T-helper 1 cell treated with Interleukin-12 subunit alpha and Interleukin-12 subunit beta and Interleukin-4 antibody, amounts not matched to agents 30 ng/mL and 1 ng/mL, for 36 hours (primary cell): Measurements from ENCODE around the gene MPHOSPH10. TPM values are rescaled to one million over a fixed set of nuclear protein-coding genes. Genes with fewer than 3 reads are reported as not detected.
"Not testable (repeated sequence)": the region's sequence is repeated elsewhere in the genome, so short reads cannot be mapped to it uniquely, and the experiment has no call there.

Source experiments
- intact Hi-C: fragments of 100-400 bp; cut with micrococcal nuclease; formaldehyde crosslinking; loops from one replicate; pipeline ENCODE4 v1.15.1; 2024
- total RNA-seq: library from RNA; stranded (reverse); gene quantifications from 2 replicates; pipeline ENCODE4 v1.2.3, GENCODE V29; 2022

The MPHOSPH10 gene
- total RNA-seq, 1 donor from 2014 or later, result 42.5 TPM

DNA sequence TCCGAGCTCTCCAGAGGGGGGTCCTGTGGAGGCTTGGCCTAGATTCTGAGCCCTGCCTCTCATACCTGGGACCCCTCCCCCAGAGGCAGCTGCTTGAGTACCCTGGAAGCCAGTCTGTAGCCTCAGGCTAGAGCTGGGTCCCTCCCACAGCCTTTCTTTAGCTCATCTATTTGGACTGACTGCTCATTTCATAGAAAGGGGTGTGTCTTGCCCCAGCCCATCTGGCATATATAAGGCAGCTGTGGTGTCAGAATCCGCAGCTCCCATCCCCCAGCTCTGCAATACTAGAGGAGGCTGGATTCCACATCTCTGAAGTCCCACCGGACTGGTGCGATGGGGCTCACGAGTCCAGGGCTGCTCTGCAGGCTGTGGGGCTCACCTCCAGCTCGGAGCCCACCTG, 26.1 kb downstream of the MPHOSPH10 start:
- intact Hi-C loops, result loop anchor here (10.0 kb wide), 1 partner anchor 138 kb away; no protein-coding TSS in a partner anchor

DNA sequence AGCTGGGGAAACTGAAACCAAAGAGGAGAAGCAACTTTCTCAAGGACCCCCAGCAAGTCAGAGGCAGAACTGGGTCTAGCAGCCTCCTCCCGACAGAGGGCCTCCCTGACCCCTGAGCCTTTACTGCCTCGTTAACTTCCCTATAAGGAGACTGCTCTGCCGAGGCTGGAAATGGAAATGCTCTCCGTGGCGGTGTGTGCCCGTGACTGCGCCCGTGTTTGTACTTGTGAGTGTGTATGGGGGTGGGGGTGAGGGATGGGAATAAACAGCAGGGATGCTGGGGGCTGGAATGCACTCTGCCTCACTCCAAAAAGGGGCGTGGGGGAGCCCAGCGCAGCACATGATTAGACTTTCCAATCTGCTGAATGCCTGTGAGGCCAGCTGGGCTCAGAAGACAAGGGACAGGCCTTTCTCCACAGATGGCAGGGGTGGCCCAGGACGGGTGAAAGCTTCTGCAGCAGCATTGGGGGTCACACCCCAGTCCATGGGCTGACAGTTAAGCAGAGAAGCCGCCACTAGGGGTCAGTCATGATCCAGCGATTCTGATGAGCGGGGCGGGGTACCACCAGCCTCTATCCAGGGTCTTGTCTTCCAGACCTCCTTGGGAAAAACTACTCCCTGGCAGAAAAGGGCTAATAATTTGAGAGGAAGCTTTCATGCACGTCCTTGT, 26.8 kb downstream of the MPHOSPH10 start:
- intact Hi-C loops, result loop anchor here (1.0 to 10.0 kb wide), 2 partner anchors 138 to 353 kb away; no protein-coding TSS in a partner anchor

DNA sequence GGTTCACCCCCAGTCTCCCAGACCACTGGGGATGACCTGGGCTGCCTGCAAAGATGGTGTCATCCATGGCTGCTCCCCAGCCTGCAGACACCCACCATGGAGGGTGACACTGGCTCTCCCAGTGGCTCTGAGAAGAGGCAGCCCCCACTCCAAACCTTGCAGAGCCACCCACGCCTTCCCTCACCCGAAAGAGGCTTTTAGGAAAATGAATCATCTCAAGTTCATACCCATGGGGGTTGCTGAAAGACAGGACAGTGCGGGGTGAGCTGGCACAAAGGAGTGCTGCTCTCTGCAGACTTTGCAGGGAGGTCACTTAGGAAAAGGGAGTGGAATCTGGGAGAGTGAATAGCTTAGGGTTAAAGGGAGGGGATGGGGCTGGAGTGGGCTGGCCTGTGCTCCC, 36.4 kb downstream of the MPHOSPH10 start:
- intact Hi-C loops, result no loop called here

DNA sequence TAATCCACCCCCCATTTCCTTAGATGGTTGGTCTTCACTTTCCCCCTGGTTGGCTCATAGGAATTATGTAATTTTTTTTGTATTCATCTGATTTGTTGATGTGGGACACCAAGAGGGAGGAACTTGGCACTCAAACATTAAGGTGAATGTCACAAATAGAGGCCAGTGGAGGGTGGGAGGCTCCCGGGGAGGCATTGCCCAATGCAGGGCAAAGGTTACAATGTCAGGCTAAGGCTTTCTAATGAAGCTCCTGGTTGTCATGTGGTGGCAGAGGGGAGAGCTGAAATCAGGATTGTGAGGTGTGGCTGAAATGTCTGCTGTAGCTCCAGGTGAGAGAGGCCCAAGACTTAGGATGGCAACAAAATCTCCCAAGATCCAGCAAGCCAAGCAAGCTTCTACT, 42.7 kb downstream of the MPHOSPH10 start:
- intact Hi-C loops, result no loop called here

DNA sequence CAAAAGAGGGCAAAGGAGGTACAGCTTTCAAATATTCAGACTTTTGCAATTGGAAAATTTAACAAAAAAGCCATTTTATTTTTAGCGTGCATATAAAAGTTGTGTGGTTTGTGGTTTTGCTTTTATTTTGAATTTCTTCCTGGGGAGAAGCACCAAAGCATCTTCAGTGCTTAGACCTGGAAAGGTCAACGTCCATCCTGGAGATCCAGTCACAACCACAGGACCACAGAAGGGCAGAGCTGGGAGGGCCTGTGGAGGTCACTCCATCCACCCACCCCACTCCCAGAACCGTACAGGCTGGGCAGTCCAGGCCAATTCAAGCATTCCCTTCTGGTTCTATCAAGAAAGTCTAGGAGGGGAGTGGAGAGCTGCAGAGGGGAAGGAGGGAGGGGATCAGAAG, 43.8 kb downstream of the MPHOSPH10 start:
- intact Hi-C loops, result no loop called here

DNA sequence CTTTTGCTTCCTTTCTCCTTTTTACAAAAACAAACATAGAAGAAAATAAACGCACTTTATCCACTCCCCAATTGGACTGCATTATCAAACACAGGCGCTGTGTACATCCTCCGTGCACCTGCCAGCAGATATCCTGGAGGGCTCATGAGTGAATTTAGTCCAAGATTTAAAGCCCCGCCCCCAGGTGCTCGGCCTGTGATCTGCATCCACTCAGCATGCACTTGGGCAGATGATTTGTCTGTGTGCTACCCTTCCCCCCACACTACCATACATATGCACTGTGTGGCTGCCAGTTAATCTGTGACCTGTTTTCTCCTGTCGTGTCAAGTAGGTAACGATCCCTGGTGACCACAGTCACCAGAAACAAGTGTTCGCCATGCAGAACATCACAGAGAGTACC, 48.4 kb downstream of the MPHOSPH10 start:
- intact Hi-C loops, result not testable (repeated sequence)

DNA sequence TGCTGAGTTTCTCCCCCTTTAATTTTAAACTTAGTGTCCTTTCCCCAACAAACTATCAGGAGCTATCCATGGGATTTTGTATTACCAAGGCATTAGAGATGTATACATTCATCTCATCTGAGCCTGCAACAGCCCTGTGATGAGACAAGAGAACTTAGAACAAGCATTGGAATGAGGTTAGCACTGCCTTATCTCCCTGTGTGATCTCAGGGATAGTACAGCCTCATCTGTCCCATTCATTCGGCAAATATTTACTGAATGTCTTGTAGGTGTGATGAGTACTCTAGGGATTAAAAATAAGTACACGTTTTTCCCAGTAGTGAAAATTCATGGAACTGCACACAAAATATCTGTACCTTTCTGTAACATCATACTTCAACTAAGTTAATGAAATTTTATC, 50.9 kb downstream of the MPHOSPH10 start:
- intact Hi-C loops, result no loop called here

DNA sequence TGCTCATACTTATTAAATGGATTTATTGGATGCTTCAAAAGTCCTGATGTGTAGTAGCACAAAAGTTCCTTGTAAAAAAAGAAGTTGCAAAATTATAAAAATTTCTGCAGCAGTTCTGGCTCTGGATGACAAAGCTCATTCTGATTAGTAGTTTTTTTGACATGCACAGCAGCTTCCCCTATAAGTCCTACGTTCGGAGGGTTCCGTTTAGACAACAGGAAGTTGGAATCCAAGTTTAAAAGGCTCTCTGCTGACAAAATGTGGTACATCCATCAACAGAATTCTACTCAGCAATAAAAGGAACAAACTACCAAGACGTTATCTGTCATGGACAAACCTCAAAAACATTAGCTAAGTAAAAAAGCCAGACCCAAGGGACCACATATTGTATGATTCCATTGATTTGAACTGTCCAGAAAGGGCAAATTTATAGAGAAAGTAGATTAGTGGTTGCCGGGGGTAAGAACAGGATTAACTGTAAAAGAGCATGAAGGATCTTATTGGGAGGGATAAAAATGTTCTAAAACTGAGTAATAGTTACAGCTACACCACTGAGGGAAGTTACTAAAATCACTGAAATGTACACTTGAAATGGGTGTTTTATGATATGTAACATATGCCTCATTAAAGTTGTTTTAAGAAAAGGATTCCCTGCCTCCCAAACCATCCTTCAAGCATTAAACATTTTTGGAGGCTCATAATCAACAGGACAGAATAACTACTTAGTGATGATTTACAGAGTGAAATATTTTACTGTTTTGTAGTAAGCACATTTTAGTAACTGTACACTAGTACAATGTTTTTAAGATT, 53.1 kb downstream of the MPHOSPH10 start:
- intact Hi-C loops, result not testable (repeated sequence)

DNA sequence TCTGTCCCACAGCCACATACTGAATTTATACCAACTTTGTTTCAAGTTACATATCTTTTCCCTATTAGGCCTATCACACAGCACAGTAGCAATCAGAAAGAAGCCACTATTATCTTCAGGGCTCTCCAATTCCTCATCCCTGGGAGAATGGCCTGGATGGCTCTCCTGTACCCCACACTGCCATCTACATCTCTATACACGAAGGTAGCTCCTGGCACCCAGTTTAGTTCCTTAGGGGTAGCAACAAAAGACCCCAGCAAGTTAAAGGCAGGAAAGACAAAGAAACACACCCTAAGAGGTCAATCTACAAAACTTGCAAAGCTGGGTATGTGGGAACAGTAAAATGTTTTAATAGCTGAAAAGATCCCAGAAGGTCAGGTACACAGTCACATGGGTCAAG, 56.5 kb downstream of the MPHOSPH10 start:
- intact Hi-C loops, result no loop called here

DNA sequence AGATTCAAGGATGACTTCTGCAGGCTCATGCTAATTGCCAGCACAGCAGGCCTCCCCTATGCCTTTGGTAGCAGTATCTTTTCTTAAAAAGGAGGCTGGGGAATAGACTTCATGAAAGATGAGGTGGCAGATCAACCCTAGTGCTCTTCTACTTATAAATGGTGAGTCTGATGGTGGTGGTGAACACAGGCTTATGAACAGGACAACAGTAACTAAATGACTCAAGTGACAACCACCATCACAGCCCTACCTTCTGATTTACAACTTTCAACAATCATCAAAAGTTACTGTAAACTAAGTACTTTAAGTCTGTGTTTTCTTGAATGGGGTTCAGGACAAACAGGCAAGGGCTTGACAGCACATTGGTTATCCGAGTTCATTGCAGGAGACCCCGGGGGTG, 57.2 kb downstream of the MPHOSPH10 start:
- intact Hi-C loops, result no loop called here

DNA sequence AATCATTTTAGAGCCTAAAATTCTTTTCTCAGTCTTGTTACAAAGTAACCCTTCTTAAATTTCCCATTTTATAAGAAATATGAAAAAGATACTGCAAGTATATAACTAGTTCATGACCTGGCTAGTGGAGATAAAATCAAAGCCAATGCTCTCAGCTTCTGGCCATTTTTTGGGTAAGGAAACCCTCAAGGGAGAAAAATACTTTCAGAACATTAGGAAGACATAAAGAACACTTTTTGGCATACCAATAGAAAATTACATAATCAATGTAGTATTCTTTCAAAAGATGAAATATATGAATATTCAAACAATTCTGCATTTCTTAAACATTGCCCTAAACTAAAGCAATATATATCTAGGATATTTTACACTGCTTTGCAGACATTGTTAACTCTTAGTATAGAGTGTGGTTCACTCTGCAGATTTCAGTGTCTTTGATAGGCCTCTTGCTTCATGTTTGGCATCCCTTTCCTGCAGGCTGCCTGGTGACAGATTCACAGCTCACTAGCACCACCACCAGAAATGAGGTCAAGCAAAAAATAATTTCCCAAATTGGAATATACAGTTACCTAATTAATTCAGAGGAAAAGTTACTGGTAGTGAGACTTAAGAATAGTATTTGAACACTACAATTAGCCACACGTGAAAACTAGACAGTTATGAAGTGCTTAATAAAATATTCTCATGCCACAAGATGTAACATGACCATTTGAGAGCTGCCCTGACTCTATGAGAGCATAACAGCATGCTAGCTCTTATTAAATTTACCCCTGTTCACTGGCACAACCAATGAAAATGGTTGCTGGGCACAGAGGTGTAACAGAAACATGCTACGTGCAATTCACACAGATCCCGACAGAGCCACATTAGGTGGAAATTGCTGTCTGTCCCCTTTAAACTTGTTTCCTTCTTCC, 60.5 kb downstream of the MPHOSPH10 start:
- intact Hi-C loops, result no loop called here

DNA sequence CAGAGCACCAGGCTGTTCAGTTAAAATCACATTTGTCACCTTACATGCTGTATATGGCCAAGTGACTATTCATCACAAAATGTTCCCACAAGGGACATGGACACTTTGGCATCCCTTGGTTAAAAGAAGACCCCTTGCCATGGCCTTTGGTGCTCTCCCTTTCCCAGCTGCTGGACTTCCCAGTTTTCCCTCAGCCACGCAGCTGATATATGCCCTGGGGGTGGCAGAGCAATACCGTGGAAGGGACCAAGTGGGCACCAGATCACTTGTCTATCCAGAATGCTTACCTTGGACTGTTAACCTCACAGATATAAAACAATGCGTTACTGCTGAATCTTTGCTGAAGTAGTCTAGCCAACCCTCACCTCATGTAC, 61.1 kb downstream of the MPHOSPH10 start:
- intact Hi-C loops, result no loop called here

Other genes starting within 250 kb of the MPHOSPH10 start
- not detected in 2 replicates for gene VAX2, start 230.1 kb upstream of the MPHOSPH10 start, total RNA-seq
- not detected in 2 replicates for gene ATP6V1B1, start 194.7 kb upstream of the MPHOSPH10 start, total RNA-seq
- not detected in 2 replicates for gene ANKRD53, start 152.0 kb upstream of the MPHOSPH10 start, total RNA-seq
- 61.6 and 63.6 TPM in 2 replicates for gene TEX261, start 135.8 kb upstream of the MPHOSPH10 start, total RNA-seq
- gene NAGK, start 62.0 kb upstream of the MPHOSPH10 start, total RNA-seq, result 145 and 162 TPM in 2 replicates
- gene MCEE, start 405 bp upstream of the MPHOSPH10 start, total RNA-seq, result 16.3 and 17.4 TPM in 2 replicates
- gene PAIP2B, start 96.5 kb downstream of the MPHOSPH10 start, total RNA-seq, result 0.66 and 0.74 TPM in 2 replicates
- 99.9 and 104 TPM in 2 replicates for gene ZNF638, start 201.1 kb downstream of the MPHOSPH10 start, total RNA-seq